Fibroblast of gingiva (primary cell): Measurements from ENCODE around the gene CYB5RL.
"Not testable (repeated sequence)": the region's sequence is repeated elsewhere in the genome, so short reads cannot be mapped to it uniquely, and the experiment has no call there.

Experiments used
- DNase-seq: peaks from one replicate; pipeline ENCODE4 v3.0.0-alpha.2; 2011; ENCODE audit warnings: low read depth

The CYB5RL gene

DNA sequence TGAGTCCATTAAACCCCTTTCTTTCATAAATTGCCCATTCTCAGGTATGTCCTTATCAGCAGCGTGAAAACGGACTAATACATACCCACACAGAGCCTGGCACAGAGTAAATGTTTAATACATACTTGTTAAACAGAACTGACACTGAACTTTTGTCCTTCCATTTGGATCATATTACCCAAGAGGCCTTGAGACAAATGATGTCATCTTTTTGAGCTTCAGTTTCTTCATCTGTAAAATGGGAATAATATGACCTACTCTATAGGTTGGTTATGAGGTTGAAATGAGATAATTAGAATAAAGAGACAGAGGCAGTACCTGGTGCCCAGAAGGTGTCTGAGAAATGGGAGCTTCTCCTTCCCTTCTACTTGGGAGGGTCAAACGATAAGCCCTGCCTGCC is 13.8 kb downstream of the CYB5RL start:
- DNase-seq, result no peak

DNA sequence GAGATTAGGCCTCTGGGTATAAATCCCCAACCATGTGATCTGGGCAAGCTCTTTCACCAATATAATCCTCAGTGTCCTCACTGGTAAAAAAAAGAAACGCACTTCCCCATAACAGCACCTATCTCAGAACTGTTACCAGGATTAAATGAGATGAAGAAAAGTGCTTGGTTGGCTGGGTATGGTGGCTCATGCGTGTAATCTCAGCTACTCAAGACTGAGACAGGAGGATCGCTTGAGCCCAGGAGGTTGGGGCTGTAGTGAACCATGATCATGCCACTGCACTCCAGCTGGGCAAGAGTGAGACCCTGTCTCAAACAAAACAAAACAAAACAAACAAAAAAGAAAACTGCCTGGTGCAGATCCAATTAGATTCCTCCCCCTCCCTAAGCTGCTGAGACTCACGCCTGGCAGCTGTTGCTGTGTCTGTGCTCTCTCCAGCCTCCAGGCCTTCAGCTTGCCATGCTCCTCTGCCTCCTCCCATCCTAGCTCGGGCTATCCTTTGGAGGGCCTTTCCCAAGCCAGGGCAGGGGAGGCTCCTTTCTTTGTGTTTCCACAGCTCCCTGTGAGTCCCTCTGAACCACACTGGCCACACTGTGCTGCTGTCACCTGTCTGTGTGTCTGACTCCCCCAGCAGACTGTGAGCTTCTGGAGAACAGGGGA is 19.0 kb downstream of the CYB5RL start:
- no peak for DNase-seq

DNA sequence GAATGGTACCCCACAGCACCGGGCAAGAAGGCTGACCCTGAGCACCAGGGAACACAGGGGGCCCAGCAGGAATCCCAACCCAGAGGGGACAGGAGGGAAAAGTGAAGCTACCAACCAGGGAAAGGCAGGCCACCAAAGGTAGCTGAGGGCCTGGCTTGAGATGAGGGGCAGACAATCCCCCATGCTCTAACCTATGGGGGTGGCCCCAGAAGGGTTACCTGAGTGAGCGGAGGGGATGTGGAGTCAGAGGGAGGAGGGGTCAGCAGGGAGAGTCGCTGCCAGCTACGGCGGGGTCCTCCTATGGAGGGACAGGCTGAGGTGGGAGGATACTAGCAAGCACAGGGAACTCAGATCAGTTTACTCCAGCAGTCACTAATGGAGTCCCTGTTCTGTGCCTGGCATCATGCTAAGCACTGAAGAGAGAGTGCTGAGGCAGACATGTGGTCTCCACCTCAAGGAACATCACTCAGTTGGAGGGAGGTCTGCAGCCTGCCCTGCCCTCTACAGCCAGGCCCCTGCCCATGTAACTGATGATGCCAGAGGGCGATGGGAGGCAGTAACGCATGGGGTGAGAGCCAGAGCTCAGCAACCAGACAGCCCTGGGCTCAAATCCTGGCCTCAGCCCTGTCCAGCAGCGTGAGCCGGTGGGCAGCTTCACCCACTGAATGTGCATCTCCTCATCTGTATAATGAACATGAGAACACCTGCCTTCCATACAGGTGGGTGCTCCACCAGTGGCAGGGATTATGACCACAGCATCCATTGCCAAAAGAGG is 21.3 kb downstream of the CYB5RL start:
- DNase-seq, result no peak

DNA sequence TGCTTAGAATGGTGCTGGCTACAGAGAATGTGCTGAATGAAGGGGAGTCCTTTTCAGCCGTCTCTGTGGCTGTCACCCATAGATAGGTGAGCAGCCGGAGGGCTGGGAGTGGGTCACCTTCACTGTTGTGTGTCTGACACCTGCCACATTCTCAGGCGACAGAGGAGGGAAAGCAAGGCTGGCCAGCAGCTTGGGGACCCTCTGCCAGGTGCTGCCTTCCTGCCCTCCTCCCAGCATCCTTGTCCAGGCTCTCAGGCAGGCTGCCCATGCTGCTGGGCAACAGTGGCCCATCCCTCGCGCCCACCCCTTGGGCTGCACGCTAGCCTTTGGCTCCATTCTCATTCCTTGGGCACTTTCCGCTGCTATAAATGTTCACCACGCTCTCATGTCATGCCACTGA is 22.1 kb downstream of the CYB5RL start:
- no peak for DNase-seq

DNA sequence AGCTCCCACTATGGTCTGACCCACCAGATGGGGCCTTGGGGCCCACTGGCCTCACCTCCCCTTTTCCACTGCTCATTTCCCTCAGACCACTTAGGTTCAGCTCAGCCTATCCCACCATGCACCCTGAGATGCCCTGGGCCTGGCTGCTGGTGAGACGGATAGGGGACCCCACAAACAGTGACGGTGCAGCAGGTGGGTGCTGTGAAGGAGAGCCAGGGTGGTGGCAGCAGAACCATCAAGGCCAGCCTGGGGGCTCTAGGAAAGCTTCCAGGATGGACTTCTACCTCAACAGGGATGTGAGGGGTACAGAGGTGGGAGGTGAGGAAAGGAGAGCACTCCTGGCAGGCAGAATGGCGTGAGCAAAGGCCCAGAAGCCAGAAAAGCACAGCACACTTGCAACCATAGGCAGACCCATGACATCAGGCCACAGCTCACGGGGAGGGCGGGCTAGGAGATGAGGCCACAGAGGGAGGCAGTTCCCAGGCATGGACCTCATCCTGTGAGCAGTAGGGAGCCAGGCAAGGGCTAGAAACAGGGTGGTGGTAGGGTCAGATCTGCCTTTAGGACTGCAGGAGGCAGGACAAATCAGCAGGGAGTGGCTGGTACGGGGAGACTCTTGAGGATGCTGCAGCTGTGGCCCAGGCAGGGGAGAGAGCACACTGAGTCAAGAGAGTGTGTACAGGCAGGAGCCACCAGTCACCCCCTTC is 23.1 kb downstream of the CYB5RL start:
- no peak for DNase-seq

DNA sequence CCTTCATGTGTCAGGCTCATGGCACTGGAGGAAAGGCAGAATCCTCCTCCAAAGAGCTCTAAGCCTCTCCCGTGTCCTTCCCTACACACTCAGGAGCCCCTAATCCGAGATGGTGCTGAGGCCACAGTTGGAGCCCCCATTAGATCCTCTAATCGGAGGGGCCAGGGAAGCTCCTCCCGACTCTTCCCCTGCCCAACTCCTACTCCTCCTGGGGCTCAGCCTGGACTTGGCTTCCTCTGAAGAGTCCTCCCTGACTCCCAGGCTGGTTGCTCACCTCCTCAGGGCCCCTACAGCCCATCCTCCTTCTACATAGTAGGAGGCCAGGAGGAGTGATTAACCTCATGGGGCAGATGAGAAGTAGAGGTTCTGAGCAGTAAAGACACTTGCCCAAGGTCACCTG is 25.7 kb downstream of the CYB5RL start:
- DNase-seq, result no peak

DNA sequence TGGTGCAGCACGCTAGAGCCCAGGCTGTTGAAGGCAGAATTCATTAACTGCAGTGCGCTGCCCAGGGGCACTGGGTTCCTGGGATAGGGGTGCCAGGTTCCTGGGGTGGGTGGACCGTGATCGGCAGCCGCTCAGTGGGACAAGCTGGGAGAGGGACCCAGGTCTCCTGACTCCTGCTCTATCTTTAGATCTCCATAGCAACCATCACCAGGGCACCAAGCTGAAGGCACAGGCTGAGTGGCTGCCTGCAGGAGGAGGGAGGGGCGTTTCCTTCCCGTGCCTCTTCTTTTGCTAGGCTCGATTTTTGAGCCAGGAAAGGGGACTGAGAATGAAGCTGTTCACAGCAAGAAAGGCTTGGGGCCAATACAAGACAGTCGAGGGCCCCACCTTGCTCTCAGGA is 26.1 kb downstream of the CYB5RL start:
- no peak for DNase-seq

DNA sequence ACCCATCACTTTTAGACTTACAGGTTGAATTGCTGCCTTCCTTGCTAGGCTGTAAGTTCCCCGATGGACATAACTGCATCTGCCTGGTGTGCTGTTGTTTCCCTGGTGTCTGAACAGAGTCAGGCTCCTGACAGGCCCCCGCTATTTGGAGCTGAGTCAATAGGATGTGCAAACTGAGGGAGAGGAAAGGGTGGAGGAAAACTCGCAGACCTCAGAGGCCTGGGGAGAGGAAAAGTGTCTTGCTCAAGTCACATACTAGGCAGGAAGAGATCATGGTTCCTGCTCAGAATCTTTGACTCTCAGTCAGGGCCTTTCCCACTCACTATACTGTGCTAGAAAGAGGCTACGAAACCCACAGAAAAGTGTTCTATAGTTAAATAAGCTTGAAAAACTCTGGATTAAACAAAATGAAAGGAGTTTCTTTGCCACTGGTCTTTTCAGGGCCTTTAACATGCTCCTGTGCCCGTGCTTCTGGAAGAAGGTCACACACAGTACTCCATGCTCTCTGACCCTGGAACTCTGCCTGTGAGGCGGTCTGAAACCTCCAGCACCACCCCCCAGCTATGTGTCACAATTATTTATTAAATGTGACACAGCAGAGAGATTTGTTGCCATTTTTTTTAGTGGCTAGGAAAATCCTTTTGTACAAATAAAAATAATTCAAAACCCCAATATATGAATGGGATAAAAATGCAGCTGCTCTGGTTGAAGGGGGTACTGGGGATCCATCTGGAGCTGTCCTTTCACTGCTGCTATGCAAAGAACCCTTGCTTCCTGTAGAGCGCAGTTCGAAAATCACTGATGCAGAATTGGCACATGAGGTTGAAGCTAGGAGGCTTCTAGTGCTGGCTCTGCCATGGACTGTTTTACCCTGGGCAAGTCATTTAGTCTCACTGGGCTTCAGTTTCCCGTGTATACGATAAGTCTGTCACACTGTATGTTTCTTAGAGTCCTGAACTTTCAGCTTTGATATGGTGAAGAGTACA is 26.9 kb downstream of the CYB5RL start:
- DNase-seq, result no peak

DNA sequence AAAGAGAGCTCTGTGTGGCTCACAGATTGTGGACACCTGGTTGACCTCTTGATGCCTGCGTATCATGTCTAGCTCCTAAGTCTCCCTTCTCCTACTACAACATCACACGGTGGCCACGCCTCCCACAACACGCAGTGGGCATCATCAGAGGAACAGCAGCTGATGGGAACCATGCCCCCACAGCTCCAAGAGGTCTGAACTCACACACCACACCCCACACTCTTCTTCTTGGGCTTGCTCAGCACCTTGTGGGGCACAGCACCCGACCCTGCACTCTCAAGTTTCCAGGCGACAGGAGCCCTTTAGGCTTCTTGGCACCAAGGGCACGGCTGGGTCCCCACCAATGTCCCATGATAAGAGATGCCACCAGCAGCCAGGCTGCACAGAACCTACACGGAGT is 28.2 kb downstream of the CYB5RL start:
- no peak for DNase-seq

DNA sequence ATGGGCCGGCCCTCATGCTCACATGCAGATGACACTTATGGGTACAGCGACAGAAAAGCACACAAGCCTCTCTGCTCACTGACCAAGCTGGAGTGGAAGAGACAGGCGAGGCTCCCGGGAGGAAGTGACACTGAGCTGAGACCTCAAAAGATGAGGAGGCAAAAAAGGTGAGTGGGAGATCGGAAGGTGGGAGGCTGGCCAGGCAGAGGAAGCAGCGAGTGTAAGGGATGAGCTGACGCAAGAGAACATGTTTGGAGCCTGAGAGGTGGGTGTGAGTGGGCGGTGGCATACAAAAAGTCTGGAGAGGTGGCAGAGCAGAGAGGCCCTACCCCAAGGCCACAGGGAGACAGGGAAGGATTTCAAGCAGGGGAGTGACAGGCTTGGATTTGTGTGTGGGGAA is 28.8 kb downstream of the CYB5RL start:
- no peak for DNase-seq

DNA sequence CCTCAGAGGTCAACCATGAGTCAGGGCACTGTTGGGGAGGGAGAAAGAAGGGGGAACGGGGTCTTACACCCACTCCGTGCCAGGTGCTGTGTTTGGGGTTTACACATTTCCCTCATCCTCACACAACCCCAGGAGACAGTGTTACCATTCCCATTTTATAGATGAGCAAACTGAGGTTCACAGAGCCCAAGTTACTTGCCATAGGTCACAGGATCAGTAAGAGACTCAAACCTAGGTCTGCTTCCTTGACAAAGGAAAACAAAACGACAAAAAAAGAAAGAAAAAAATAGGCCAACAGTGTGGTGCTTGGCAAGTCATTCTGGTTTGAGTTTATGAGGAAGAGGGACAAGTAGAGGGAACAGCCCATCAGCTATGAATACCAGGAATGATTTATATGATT is 30.8 kb downstream of the CYB5RL start:
- DNase-seq, result no peak

DNA sequence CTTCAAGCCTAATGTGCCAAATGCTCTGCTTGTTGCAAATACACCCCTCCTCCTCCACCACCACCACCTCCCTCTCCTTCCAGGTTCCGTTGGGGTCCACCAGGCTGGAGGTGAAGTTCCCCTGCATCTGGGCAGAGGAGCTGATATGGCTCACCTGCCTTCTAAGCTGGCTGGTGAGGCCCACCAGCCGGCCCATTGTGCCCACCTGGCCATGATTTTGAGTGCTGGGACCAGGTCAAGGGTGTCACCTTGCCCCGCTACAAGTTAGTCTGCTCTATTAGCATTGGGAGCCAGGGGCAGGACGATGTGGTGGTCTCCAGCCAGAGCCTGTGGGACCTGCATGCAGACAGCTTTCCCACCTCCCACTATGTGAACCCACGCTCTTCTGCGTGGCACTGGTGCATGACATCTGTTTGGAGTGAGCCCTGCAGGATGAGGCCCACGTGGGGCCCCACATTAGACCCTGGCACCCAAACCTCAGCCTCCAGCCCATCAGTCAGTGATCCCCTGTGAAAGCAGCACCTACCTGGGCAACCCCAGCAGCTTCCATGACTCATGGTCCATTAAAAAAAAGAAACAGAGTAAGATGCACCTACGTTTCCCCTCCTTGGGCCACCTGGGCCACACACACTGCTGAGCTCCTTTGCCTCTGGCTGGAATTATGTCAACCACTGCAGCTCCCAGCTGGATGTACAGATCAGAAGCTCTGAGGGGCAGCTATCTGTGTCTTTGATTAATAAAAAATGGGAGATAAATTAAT is 31.4 kb downstream of the CYB5RL start:
- no peak for DNase-seq

DNA sequence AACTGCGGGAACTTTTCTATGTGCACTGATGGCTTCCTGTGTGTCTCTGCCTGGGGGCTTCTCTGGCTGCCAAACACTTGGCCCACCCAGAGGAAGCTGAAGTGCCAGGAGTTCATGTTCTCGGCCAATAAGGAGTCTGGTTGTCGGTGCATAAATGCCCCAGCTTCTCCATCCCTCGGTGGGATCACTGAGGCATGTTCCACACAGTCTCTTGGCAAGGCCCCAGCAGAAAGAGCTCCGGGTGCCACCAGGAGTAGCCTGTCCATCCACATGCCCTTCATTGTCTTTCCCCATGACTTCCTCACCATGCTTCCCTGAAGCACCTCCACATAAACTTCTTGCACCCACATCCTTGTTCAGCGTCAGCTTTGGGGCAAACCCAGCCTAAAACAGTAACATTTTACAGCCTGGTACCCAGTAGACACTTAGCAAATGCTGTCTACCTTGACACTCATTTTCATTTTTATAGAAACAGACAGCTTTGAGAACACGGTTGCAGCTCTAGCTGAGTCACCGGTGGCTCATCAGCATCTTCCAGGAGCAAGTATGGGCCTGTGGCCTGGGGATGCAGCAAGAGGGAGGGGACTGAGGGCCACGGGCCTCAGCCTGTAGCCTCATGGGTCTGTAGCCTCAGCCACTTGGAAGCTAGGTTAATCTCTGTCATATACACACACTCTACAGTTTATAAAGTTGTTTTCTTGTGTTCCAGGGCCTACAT is 32.2 kb downstream of the CYB5RL start:
- no peak for DNase-seq

DNA sequence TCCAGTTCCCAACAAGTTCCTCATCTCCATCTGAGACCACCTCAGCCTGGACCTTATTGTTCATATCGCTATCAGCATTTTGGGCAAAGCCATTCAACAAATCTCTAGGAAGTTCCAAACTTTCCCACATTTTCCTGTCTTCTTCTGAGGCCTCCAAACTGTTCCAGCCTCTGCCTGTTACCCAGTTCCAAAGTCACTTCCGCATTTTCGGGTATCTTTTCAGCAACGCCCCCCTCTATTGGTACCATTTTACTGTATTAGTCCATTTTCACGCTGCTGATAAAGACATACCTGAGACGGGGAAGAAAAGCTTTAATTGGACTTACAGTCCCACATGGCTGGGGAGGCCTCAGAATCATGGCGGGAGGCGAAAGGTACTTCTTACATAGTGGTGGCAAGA is 33.5 kb downstream of the CYB5RL start:
- not testable (repeated sequence) for DNase-seq

DNA sequence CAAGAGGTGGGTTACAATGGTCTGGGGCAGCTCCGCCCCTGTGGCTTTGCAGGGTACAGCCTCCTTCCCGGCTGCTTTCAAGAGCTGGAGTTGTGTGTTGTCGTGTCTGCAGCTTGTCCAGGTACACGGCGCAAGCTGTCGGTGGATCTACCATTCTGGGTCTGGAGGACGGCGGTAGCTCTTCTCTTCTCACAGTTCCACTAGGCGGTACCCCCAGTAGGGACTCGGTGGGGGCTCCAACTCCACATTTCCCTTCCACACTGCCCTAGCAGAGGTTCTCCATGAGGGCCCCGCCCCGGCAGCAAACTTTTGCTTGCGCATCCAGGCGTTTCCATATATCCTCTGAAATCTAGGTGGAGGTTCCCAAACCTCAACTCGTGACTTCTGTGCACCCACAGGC is 34.7 kb downstream of the CYB5RL start:
- DNase-seq, result no peak

DNA sequence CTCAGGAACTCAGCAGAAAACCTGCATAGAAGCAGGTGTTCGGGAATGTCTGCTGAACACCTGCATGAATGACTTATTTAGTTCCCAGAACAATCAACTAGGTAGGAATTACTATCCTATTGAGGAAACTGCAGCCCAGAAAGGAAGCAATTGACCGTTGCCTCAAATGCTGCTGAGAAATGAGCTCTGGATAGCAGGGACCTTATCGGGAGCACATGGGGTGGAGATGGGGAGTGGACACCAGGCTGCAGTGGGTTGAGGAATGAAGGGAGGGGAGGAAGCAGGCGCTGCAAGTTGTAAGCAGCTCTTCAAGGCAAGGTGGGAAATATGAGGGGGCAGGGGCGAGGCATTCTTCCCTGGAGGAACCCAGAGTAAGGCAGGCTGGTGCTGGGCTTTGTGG is 36.3 kb downstream of the CYB5RL start:
- no peak for DNase-seq

DNA sequence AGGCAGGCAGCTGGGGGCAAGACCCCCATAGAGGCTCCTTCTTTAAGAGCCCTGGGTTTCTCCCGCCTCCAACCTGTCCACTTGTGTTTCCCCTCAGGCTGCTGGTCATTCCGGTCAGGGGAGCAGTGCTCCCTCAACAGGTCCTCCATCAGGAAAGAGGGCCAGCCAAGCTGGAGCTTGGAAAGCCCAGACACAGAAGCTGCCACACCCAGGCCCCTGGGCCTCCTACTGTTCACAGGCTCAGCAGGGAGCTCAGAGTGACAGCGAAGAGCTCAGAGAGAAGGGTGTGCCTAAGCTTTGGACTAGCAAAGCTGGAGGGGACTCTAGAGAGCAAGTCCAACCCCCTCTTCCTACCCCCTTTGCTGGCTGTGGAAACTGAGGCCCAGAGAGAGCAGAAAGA is 36.8 kb downstream of the CYB5RL start:
- DNase-seq, result no peak

DNA sequence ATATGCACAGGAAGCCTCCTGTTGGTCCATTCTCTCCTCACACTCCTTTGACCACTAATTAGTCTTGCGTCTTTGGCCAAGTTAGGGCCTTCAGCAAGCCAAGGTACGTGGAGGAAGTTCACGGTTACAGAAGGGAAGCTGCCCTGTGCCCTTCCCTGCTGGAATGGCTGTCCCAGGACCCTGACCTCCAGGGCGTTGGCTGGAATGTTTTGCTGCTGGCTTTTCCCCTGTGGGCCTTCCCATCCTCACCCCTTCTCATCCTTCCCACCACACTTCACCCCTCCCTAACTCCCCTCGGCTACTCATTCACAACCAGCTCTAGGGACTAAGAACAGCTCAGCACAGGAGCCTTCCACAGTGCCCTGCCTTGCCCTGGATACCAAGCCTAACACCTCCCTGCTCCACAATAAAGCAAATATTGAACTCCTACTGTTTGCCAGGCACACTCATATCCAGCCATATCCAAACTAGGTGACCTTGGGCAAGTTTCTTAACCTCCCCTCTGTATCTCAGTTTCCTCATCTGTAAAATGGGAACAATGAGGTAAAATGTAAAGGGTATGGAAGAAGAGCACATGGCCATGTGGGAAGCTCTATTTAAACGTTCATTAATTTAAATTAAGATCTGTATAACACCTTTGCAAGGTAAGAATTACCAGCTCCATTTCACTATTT is 38.2 kb downstream of the CYB5RL start:
- no peak for DNase-seq

DNA sequence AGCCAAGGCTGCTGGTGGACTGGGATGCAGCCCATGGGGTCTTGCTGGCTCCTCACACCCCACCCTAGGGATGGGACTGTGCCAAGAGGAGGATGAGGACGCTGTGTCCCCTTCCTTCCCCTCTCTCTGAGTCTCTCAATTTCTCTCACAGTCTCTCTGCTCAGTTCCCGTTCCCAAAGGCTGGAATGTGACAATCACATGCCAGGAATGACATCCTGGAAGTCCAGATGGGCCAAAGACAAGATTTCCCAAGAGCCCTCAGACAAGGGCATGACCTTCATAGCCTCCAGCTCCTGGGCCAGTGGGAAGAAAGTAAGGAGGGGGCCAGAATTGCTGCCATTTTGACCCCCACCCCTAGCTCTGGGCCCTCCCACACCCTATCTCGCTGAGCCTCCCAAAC is 39.5 kb downstream of the CYB5RL start:
- DNase-seq, result no peak

DNA sequence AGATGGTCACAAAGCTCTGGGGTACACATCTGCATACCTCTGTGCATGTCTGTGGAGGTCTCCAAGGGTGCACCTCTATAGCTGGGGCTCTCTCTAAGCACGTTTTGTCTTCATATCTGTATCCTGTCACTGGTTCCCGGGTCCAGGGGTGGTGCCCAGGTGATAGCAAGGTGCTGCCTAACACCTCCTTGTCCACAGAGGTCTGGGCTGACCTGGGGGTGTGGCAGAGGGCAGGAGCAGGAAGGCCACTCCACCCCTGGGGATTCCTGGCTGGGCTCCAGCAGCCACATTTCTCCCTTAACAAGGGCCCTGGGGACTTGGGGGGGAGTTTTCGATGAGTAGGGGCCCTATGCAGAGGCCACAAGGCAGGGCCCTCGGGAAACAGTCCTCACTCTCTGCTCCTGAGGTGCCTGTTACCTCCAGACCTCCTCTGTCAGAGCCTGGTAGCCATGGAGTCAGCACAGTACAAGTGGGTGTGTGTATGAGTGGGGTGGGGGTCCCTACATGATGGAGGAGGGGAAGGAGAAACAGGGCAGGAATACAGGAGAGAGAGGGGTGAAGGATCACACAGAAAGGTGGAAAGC is 40.0 kb downstream of the CYB5RL start:
- no peak for DNase-seq
